ENCODE results near the gene POR. TPM values are rescaled to one million over a fixed set of nuclear protein-coding genes. Genes with fewer than 3 reads are reported as not detected.

Gene POR
- total RNA-seq, 1 donor from 2014 or later: 232 TPM

GRCh38 chr7:75987805-75988567 is 73.0 kb downstream of the POR start:
- H3K27ac ChIP-seq: no peak overlapping the region
- no peaks in the 10 kb centered on the region for H3K9me3 ChIP-seq
- peaks cover 50% of the 10 kb centered on the region for H3K36me3 ChIP-seq
- intact Hi-C loops (cut with DNase I): no loop called here
- H3K4me3 ChIP-seq: no peak overlapping the region
- ATAC-seq (no peak), DNase-seq (peak; percentile 62)
- peaks cover under 1% of the 10 kb centered on the region for H3K4me1 ChIP-seq
- H3K27me3 ChIP-seq: no peaks in the 10 kb centered on the region
- no peak for TF ChIP-seq CTCF (IDR thresholded peaks at IDR 0.05)

DNA sequence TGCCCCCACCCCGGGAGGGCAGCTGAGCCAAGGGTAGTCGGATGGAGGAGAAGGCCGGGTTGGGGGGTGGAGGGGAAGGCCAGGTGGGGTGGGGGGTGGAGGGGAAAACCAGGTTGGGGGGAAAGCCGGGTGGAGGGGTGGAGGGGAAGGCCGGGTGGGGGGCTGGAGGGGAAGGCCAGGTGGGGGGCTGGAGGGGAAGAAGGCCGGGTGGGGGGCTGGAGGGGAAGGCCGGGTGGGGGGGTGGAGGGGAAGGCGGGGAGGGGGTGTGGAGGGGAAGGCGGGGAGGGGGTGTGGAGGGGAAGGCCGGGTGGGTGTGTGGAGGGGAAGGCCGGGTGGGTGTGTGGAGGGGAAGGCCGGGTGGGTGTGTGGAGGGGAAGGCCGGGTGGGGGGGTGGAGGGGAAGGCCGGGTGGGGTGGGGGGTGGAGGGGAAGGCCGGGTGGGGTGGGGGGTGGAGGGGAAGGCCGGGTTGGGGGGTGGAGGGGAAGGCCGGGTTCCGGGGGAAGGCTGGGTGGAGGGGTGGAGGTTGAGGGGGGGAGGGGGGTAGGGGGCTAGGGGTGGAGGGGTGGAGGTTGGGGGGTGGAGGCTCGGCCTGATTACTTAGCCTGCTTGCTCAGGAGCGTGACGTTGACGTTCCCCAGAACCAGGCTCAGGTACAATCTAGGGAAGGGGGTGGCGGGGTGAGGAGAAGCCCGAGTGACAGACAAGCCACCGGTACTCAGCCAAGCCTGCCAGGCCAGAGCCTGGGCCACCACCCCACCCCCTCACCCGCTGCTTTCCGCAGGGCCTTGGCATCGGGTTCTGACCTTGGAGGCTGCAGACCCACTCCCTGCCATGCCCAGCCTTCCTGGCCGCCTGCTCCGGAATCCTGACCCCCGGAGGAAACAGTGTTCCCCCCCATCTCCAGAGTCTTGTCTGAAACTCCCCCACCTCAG is 73.9 kb downstream of the POR start:
- peak; percentile 66 for DNase-seq
- Histone ChIP-seq H3K27ac (no peak overlapping the region), H3K4me1 (peaks cover 8% of the 10 kb centered on the region), H3K4me3 (no peak overlapping the region), H3K9me3 (no peaks in the 10 kb centered on the region), H3K27me3 (no peaks in the 10 kb centered on the region), H3K36me3 (peaks cover 41% of the 10 kb centered on the region)
- TF ChIP-seq CTCF (IDR thresholded peaks at IDR 0.05): no peak
- intact Hi-C loops (cut with DNase I): no loop called here
- peak; percentile 6 for ATAC-seq

- H3K27me3 ChIP-seq: no peaks in the 10 kb centered on the region
- peaks cover 32% of the 10 kb centered on the region for H3K36me3 ChIP-seq
- TF ChIP-seq CTCF (IDR thresholded peaks at IDR 0.05): no peak
- no peak overlapping the region for H3K4me3 ChIP-seq
- no peaks in the 10 kb centered on the region for H3K9me3 ChIP-seq
- no peak for ATAC-seq
- no peak overlapping the region for H3K27ac ChIP-seq
- H3K4me1 ChIP-seq: peaks cover 8% of the 10 kb centered on the region
- intact Hi-C loops (cut with DNase I): no loop called here
- peak; percentile 60 for DNase-seq
Measured at GRCh38 chr7:75989500-75990388, 74.8 kb downstream of the POR start.

- Histone ChIP-seq H3K27me3 (no peaks in the 10 kb centered on the region), H3K36me3 (peaks cover 13% of the 10 kb centered on the region), H3K27ac (no peak overlapping the region), H3K4me3 (no peak overlapping the region), H3K4me1 (peaks cover 13% of the 10 kb centered on the region), H3K9me3 (no peaks in the 10 kb centered on the region)
- ATAC-seq: no peak
- intact Hi-C loops (cut with DNase I): no loop called here
- TF ChIP-seq CTCF (IDR thresholded peaks at IDR 0.05): no peak
- DNase-seq: no peak
Measured at GRCh38 chr7:75991531-75992082, 76.7 kb downstream of the POR start.
